Liver (tissue), 9 donors: Measurements from ENCODE around the gene ORMDL3. TPM values are rescaled to one million over a fixed set of nuclear protein-coding genes. Genes with fewer than 3 reads are reported as not detected.

Experiments
- DNase-seq: peaks from one replicate; pipeline ENCODE4 v3.0.0-alpha.2; 2017; ENCODE audit warnings: low spot score
- H3K27ac ChIP-seq, 2 donors: one replicate each; pipeline ENCODE4 v1.7.0; 2013; ENCODE audit warnings: inconsistent platforms in 2 of 2, low read length in 2 of 2, control low read depth in 1 of 2, low read depth in 1 of 2, mild to moderate bottlenecking in 1 of 2
- H3K27me3 ChIP-seq, 4 donors: one replicate each; pipeline versions ENCODE4 v1.6.1 to v1.7.0; 2013; ENCODE audit warnings: low read length in 3 of 4, inconsistent platforms in 1 of 4, mild to moderate bottlenecking in 1 of 4, moderate library complexity in 1 of 4; ENCODE audit not compliant: control insufficient read depth in 4 of 4, insufficient read depth in 4 of 4
- H3K36me3 ChIP-seq, 4 donors: one replicate each; pipeline versions ENCODE4 v1.6.1 to v1.7.0; 2013; ENCODE audit warnings: low read length in 3 of 4, mild to moderate bottlenecking in 3 of 4, low read depth in 1 of 4, moderate library complexity in 1 of 4; ENCODE audit not compliant: control insufficient read depth in 4 of 4, insufficient read depth in 3 of 4
- H3K4me1 ChIP-seq, 4 donors: one replicate each; pipeline versions ENCODE4 v1.6.1 to v1.7.0; 2013; ENCODE audit warnings: low read length in 3 of 4, mild to moderate bottlenecking in 3 of 4, moderate library complexity in 1 of 4; ENCODE audit not compliant: control insufficient read depth in 4 of 4, insufficient read depth in 4 of 4
- H3K4me3 ChIP-seq, 3 donors: one replicate each; pipeline versions ENCODE4 v1.6.1 to v1.7.0; 2013; ENCODE audit warnings: low read length in 3 of 3, control low read depth in 1 of 3, low read depth in 1 of 3, mild to moderate bottlenecking in 1 of 3
- H3K9ac ChIP-seq, 2 donors: one replicate each; pipeline ENCODE4 v1.7.0; 2013; ENCODE audit warnings: low read length in 2 of 2, mild to moderate bottlenecking in 2 of 2, moderate library complexity in 2 of 2, control low read depth in 1 of 2, low read depth in 1 of 2
- H3K9me3 ChIP-seq, 4 donors: one replicate each; pipeline versions ENCODE4 v1.6.1 to v1.7.0; 2013; ENCODE audit warnings: low read length in 3 of 4; ENCODE audit not compliant: control insufficient read depth in 4 of 4
- EGR1 ChIP-seq, 2 donors: IDR thresholded peaks; 2 replicates each; pipeline ENCODE4 v1.6.1; 2016 to 2018; ENCODE audit warnings: antibody characterized with exemption in 2 of 2, low read depth in 2 of 2
- FOXA1 ChIP-seq: IDR thresholded peaks from 2 replicates; pipeline ENCODE4 v1.6.1; 2016; ENCODE audit warnings: antibody characterized with exemption
- FOXA2 ChIP-seq: IDR thresholded peaks from 2 replicates; pipeline ENCODE4 v1.6.1; 2016; ENCODE audit warnings: antibody characterized with exemption
- GABPA ChIP-seq, 2 donors: IDR thresholded peaks in 1 of 2; conservative IDR thresholded peaks in 1 of 2; 2 replicates each; pipeline ENCODE4 v1.6.1; 2016; ENCODE audit warnings: antibody characterized with exemption in 2 of 2, mild to moderate bottlenecking in 1 of 2, moderate library complexity in 1 of 2
- HNF4A ChIP-seq, 2 donors: conservative IDR thresholded peaks; 2 replicates each; pipeline ENCODE4 v1.6.1; 2016; ENCODE audit warnings: antibody characterized with exemption in 2 of 2, mild to moderate bottlenecking in 2 of 2
- JUND ChIP-seq, 2 donors: IDR thresholded peaks; 2 replicates each; pipeline ENCODE4 v1.6.1; 2016; ENCODE audit warnings: antibody characterized with exemption in 2 of 2
- NR2F2 ChIP-seq: IDR thresholded peaks from 2 replicates; pipeline ENCODE4 v1.6.1; 2016; ENCODE audit warnings: antibody characterized with exemption
- RAD21 ChIP-seq, 2 donors: IDR thresholded peaks; 2 replicates each; pipeline ENCODE4 v1.6.1; 2016; ENCODE audit warnings: antibody characterized with exemption in 2 of 2, mild to moderate bottlenecking in 2 of 2
- RXRA ChIP-seq, 2 donors: IDR thresholded peaks; 2 replicates each; pipeline ENCODE4 v1.6.1; 2017 to 2018; ENCODE audit warnings: antibody characterized with exemption in 2 of 2, mild to moderate bottlenecking in 1 of 2
- SP1 ChIP-seq: IDR thresholded peaks from 2 replicates; pipeline ENCODE4 v1.6.1; 2018; ENCODE audit warnings: antibody characterized with exemption, mild to moderate bottlenecking
- TAF1 ChIP-seq: conservative IDR thresholded peaks from 2 replicates; pipeline ENCODE4 v1.6.1; 2016; ENCODE audit warnings: antibody characterized with exemption, mild to moderate bottlenecking
- YY1 ChIP-seq: IDR thresholded peaks from 2 replicates; pipeline ENCODE4 v1.6.1; 2016; ENCODE audit warnings: antibody characterized with exemption, mild to moderate bottlenecking
- WGBS: extraction: QIAGEN DNeasy Blood & Tissue Kit; methylation state at CpG from one replicate; pipeline ENCODE4 v1.1.7; 2013; 5-methylcytosine and 5-hydroxymethylcytosine counted together
- polyA plus RNA-seq, 2 donors: library from polyadenylated mRNA; stranded (reverse) in 1 of 2; unstranded in 1 of 2; fragments of 200-250 nt in 1 of 2; fragments of >200 nt in 1 of 2; fragmentation: Nextera tagmentation in 1 of 2; extraction: Ambion mirVana in 1 of 2; gene quantifications; one replicate each; pipeline versions ENCODE4 v1.2.1 to v1.2.3, GENCODE V29; 2013 to 2015
- total RNA-seq, 2 donors: library from RNA; depleted of rRNA; stranded (reverse); fragments of >200 nt; gene quantifications; one replicate each; pipeline ENCODE4 v1.2.3, GENCODE V29; 2014
- TF ChIP-seq, protein P1 (sequence below): fragments of 150-350 bp; IDR thresholded peaks from 2 replicates; pipeline ENCODE4 v1.5.1; 2017; ENCODE audit warnings: improper control_type of control experiment, low read depth, low read length; ENCODE audit not compliant: missing input control
- TF ChIP-seq, protein P2 (sequence below): IDR thresholded peaks from 2 replicates; pipeline ENCODE4 v1.6.1; 2016; ENCODE audit warnings: antibody characterized with exemption, mild to moderate bottlenecking
- TF ChIP-seq, protein P3 (sequence below): IDR thresholded peaks from 2 replicates; pipeline ENCODE4 v1.6.1; 2016; ENCODE audit warnings: antibody characterized with exemption
- TF ChIP-seq, protein P4 (sequence below): IDR thresholded peaks from 2 replicates; pipeline ENCODE4 v1.6.1; 2016; ENCODE audit warnings: antibody characterized with exemption
- TF ChIP-seq, protein P5 (sequence below): IDR thresholded peaks from 2 replicates; pipeline ENCODE4 v1.6.1; 2016; ENCODE audit warnings: antibody characterized with exemption
- donor health status: healthy.
- donor health status: healthy.
- donor health status: healthy.
- donor health status: healthy.
- donor health status: healthy.

Gene ORMDL3
- total and polyA plus RNA-seq, 4 donors, result 71.0 to 141 (median 125) TPM

DNA sequence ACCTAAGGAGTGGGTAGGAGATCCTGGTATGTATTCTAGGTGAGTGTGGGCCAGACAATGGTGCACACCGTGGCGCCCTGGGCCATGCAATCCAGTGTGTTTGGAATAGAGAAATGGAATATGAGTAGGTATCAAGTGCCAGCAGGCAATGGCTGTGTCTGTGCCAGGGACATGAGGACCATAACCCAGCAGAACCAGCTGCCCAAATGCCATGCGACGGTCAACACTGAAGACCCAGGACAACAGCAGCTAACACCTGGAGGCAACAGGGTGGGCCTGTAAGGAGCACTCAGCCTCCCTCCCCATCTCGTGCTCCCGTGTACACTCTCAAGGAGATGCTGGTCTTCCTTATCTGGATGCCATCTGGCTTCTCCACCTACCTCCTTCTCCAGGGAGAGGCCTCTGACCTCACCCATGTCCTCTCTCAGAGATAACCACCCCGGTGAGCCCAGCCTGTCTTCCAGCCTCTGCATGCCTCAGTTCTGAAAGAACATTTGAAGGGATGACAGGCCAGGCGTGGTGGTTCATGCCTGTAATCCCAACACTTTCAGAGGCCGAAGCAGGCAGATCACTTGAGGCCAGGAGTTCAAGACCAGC lies 8.2 kb downstream of the ORMDL3 start:
- DNase-seq, result peak; percentile 71
- WGBS, result 94% methylated on average over 9 of the region's 9 CpGs
- no peak overlapping the region for H3K9ac ChIP-seq
- H3K4me1 ChIP-seq, result peaks cover 23 to 73% (median 50%) of the 10 kb centered on the region in 4 donors
- no peak overlapping the region for H3K4me3 ChIP-seq
- H3K27ac ChIP-seq, result peak overlapping the region in 1 of 2 donors; percentile 26
- H3K27me3 ChIP-seq, result no peaks in the 10 kb centered on the region
- TF ChIP-seq, protein P1, sequence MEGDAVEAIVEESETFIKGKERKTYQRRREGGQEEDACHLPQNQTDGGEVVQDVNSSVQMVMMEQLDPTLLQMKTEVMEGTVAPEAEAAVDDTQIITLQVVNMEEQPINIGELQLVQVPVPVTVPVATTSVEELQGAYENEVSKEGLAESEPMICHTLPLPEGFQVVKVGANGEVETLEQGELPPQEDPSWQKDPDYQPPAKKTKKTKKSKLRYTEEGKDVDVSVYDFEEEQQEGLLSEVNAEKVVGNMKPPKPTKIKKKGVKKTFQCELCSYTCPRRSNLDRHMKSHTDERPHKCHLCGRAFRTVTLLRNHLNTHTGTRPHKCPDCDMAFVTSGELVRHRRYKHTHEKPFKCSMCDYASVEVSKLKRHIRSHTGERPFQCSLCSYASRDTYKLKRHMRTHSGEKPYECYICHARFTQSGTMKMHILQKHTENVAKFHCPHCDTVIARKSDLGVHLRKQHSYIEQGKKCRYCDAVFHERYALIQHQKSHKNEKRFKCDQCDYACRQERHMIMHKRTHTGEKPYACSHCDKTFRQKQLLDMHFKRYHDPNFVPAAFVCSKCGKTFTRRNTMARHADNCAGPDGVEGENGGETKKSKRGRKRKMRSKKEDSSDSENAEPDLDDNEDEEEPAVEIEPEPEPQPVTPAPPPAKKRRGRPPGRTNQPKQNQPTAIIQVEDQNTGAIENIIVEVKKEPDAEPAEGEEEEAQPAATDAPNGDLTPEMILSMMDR, result no peak
- TF ChIP-seq HNF4A (conservative IDR thresholded peaks at IDR 0.05) (no peak), RAD21 (IDR thresholded peaks at IDR 0.05) (no peak), NR2F2 (no peak), JUND (IDR thresholded peaks at IDR 0.05) (no peak), RXRA (IDR thresholded peaks at IDR 0.05) (no peak), FOXA2 (no peak), SP1 (no peak), GABPA (IDR thresholded peaks at IDR 0.05 in 1 of 2, conservative IDR thresholded peaks at IDR 0.05 in 1 of 2) (no peak), FOXA1 (no peak), TAF1 (no peak), YY1 (no peak), EGR1 (IDR thresholded peaks at IDR 0.05; ENCODE audit: low read depth in 2 of 2) (no peak)
- TF ChIP-seq, protein P2, sequence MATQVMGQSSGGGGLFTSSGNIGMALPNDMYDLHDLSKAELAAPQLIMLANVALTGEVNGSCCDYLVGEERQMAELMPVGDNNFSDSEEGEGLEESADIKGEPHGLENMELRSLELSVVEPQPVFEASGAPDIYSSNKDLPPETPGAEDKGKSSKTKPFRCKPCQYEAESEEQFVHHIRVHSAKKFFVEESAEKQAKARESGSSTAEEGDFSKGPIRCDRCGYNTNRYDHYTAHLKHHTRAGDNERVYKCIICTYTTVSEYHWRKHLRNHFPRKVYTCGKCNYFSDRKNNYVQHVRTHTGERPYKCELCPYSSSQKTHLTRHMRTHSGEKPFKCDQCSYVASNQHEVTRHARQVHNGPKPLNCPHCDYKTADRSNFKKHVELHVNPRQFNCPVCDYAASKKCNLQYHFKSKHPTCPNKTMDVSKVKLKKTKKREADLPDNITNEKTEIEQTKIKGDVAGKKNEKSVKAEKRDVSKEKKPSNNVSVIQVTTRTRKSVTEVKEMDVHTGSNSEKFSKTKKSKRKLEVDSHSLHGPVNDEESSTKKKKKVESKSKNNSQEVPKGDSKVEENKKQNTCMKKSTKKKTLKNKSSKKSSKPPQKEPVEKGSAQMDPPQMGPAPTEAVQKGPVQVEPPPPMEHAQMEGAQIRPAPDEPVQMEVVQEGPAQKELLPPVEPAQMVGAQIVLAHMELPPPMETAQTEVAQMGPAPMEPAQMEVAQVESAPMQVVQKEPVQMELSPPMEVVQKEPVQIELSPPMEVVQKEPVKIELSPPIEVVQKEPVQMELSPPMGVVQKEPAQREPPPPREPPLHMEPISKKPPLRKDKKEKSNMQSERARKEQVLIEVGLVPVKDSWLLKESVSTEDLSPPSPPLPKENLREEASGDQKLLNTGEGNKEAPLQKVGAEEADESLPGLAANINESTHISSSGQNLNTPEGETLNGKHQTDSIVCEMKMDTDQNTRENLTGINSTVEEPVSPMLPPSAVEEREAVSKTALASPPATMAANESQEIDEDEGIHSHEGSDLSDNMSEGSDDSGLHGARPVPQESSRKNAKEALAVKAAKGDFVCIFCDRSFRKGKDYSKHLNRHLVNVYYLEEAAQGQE, result no peak
- TF ChIP-seq, protein P3, sequence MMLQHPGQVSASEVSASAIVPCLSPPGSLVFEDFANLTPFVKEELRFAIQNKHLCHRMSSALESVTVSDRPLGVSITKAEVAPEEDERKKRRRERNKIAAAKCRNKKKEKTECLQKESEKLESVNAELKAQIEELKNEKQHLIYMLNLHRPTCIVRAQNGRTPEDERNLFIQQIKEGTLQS, result no peak
- TF ChIP-seq, protein P4, sequence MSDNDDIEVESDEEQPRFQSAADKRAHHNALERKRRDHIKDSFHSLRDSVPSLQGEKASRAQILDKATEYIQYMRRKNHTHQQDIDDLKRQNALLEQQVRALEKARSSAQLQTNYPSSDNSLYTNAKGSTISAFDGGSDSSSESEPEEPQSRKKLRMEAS, result no peak
- TF ChIP-seq, protein P5, sequence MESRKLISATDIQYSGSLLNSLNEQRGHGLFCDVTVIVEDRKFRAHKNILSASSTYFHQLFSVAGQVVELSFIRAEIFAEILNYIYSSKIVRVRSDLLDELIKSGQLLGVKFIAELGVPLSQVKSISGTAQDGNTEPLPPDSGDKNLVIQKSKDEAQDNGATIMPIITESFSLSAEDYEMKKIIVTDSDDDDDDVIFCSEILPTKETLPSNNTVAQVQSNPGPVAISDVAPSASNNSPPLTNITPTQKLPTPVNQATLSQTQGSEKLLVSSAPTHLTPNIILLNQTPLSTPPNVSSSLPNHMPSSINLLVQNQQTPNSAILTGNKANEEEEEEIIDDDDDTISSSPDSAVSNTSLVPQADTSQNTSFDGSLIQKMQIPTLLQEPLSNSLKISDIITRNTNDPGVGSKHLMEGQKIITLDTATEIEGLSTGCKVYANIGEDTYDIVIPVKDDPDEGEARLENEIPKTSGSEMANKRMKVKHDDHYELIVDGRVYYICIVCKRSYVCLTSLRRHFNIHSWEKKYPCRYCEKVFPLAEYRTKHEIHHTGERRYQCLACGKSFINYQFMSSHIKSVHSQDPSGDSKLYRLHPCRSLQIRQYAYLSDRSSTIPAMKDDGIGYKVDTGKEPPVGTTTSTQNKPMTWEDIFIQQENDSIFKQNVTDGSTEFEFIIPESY, result no peak
- H3K9me3 ChIP-seq, result no peaks in the 10 kb centered on the region
- peaks cover 6 to 14% (median 11%) of the 10 kb centered on the region in 4 donors for H3K36me3 ChIP-seq
